SKM-1 treated with dmso at 0.1 percent for 144 hours (cell line): ENCODE data around the gene DUSP12.
"Not testable (repeated sequence)": the region's sequence is repeated elsewhere in the genome, so short reads cannot be mapped to it uniquely, and the experiment has no call there.

ENCODE experiments used
- DNase-seq: peaks from one replicate; lab custom pipeline; 2025; ENCODE audit not compliant: unreplicated experiment; lab: John Stamatoyannopoulos, UW

Gene DUSP12, protein sequence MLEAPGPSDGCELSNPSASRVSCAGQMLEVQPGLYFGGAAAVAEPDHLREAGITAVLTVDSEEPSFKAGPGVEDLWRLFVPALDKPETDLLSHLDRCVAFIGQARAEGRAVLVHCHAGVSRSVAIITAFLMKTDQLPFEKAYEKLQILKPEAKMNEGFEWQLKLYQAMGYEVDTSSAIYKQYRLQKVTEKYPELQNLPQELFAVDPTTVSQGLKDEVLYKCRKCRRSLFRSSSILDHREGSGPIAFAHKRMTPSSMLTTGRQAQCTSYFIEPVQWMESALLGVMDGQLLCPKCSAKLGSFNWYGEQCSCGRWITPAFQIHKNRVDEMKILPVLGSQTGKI

GRCh38 chr1:161749509-161750407 is at the start of gene DUSP12:
TSS of gene DUSP12 (plus strand) at chr1:161749786. CDS start at chr1:161749802, 16 bp downstream.
- peak; percentile 97 for DNase-seq

GRCh38 chr1:161702250-161702649 is 47.3 kb upstream of the DUSP12 start:
- DNase-seq = no peak

GRCh38 chr1:161705537-161705936 is 44.0 kb upstream of the DUSP12 start:
- DNase-seq = no peak

GRCh38 chr1:161706113-161706481 is 43.5 kb upstream of the DUSP12 start:
- no peak for DNase-seq

DNA sequence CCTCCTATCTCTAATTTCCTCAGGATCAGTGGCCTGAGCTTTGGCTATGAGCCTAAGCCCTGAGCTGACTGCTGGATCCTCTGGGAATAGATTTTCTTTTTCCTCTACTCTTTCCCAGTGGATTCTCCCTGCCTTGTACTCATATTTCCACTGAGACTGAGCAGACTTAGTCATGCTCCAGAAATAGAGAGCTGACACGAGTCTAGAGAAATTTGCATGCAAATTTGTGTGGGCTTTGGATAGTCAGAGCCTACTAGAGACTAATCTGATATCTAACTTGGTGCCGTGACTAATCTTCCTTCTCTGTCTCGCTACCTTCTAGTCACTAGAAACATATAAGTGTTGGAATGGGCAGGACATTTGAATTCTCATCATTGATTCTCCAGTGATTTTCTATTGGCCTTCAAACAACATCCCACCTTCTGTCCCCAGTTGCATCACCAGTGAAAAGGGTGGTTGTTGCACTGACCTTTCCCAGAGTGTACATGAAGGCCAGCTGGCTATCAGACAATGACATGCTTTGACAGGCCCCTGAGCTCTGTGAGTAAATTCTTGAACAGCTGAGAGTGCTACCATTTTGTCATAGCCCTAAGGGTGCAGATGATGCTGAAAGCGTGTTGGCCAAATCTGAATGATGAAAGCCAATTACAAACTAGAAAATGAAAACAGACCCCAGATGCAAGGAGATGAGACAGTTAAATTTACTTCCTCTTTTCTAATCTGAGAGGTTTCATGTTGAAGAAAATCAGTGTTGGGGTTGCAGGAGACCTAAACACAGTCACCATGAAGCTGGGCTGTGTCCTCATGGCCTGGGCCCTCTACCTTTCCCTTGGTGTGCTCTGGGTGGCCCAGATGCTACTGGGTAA is 42.9 kb upstream of the DUSP12 start, which contains the start of gene FCRLA:
Gene FCRLA (plus strand): TSS at position 748 of the 866 bp plus-strand sequence. CDS start 36 bp downstream, at position 784.
- DNase-seq = no peak

GRCh38 chr1:161707503-161707902 is 42.1 kb upstream of the DUSP12 start:
- DNase-seq = no peak

GRCh38 chr1:161709373-161709772 is 40.2 kb upstream of the DUSP12 start:
- DNase-seq = no peak

- no peak for DNase-seq
These were observed 39.0 kb upstream of the DUSP12 start for GRCh38 chr1:161710560-161710959.

- DNase-seq = peak; percentile 53
These were observed 30.8 kb upstream of the DUSP12 start for GRCh38 chr1:161718559-161719324.

DNA sequence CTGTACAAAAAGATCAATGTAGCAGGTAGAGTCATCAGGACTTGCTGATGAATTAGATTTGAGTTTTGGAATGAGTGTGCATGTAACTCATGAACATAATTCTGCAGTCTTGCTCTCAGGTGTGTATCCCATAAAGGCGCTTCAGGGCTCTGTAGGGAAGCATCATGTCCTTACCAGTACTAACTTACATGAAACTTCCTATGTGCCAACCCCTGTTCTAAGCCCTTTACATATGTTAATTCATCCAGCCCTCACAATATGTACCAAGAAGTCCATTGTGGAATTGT is 30.3 kb upstream of the DUSP12 start:
- no peak for DNase-seq

DNA sequence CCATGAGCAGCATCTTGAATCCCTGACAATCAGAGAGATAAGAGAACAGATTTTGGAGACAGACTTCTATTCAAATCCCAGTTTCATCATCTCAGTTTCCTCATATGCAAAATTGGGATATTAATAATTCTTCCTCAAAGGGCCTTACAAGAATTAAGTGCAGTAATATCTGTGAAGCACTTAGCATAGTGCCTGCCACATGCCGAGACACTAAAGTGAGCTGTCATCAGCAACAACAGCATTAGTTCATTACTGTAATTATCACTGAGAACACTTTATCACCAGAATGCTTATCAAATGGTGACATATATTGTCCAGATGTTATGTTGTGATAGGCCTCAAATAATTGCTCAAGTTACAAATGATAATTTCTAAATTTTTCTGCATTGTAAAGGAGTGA is 29.2 kb upstream of the DUSP12 start:
- DNase-seq = no peak

GRCh38 chr1:161720956-161721737 is 28.4 kb upstream of the DUSP12 start, which contains the start of gene FCRLB:
TSS of gene FCRLB (plus strand) at chr1:161721544. CDS start at chr1:161722673, 1,129 bp downstream.
- no peak for DNase-seq

GRCh38 chr1:161721738-161722343 is 27.7 kb upstream of the DUSP12 start:
- peak; percentile 37 for DNase-seq

GRCh38 chr1:161722406-161722805 is 27.2 kb upstream of the DUSP12 start:
- no peak for DNase-seq

DNA sequence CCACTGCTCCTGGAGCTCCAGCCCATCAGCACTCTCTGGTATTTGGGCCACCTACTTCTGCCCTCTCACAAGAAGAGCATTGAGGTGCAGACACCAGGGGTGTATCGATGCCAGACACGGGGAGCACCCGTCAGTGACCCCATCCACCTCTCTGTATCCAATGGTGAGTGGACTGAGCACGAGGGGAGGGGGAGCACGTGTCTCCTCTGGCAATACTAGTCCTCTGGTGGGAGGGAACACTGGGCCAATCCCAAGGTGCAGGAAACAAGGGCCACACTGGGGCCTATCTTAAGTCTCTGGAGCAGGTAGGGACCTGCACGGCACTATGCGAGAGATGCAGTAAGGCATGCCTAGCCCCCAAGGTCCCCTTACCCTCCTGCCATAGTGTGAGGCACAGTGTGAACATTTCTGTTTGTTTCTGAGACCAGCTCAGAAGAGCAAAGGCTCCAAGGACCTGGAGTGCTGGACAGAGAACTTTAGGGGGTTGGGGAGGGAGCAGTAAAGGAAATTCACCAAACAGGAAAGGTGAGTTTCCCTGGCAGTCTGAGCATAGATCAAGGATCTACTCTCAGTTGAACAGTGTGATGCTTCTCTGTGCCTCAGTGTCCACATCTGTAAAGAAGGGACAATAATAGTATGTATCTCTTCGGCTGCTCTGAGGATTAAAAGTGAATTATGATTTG is 26.0 kb upstream of the DUSP12 start:
- DNase-seq = no peak

- DNase-seq = not testable (repeated sequence)
These were observed 24.2 kb upstream of the DUSP12 start for GRCh38 chr1:161725258-161725907.

- peak; percentile 43 for DNase-seq
These were observed 23.6 kb upstream of the DUSP12 start for GRCh38 chr1:161725908-161726472.
